Breast epithelium (tissue), 4 donors: Measurements from ENCODE around the gene HAT1. TPM values are rescaled to one million over a fixed set of nuclear protein-coding genes. Genes with fewer than 3 reads are reported as not detected.
"Not testable (repeated sequence)": the region's sequence is repeated elsewhere in the genome, so short reads cannot be mapped to it uniquely, and the experiment has no call there.

Source experiments
- DNase-seq, 2 donors: peaks; one replicate each; pipeline ENCODE4 v3.0.0-alpha.2; 2019; ENCODE audit warnings: low spot score in 2 of 2
- H3K27ac ChIP-seq, 2 donors: fragments of 200-600 bp; sonication (generic) in 1 of 2; one replicate each; pipeline ENCODE4 v1.5.1; 2016 to 2019; ENCODE audit warnings: mild to moderate bottlenecking in 1 of 2
- H3K27me3 ChIP-seq, 2 donors: fragments of 200-600 bp; sonication (generic) in 1 of 2; one replicate each; pipeline versions ENCODE4 v1.5.1 to v1.6.0; 2017 to 2019; ENCODE audit warnings: control low read depth in 1 of 2, mild to moderate bottlenecking in 1 of 2
- H3K36me3 ChIP-seq: fragments of 200-600 bp; one replicate; pipeline ENCODE4 v1.5.1; 2019
- H3K4me1 ChIP-seq, 2 donors: fragments of 200-600 bp; sonication (generic); one replicate each; pipeline ENCODE4 v1.5.1; 2016 to 2019; ENCODE audit warnings: control low read depth in 1 of 2
- H3K4me3 ChIP-seq, 3 donors: fragments of 200-600 bp; sonication (generic); 1 replicate in 2 of 3; 2 replicates in 1 of 3; pipeline ENCODE4 v1.5.1; 2016 to 2019; ENCODE audit warnings: mild to moderate bottlenecking in 3 of 3, moderate library complexity in 2 of 3
- H3K9me3 ChIP-seq, 2 donors: fragments of 200-600 bp; sonication (generic) in 1 of 2; one replicate each; pipeline ENCODE4 v1.5.1; 2016 to 2019; ENCODE audit warnings: control low read depth in 1 of 2
- CTCF ChIP-seq, 3 donors: fragments of 450-650 bp; IDR thresholded peaks; one replicate each; pipeline ENCODE4 v1.5.1; 2016 to 2017; ENCODE audit warnings: antibody characterized with exemption in 3 of 3, mild to moderate bottlenecking in 3 of 3, moderate library complexity in 3 of 3
- POLR2A ChIP-seq: fragments of 450-650 bp; IDR thresholded peaks from one replicate; pipeline ENCODE4 v1.6.1; 2016; ENCODE audit warnings: antibody characterized with exemption, mild to moderate bottlenecking, moderate library complexity
- POLR2AphosphoS5 ChIP-seq, 3 donors: sonication (generic); formaldehyde crosslinking; IDR thresholded peaks; one replicate each; pipeline ENCODE4 v1.6.1; 2017; ENCODE audit warnings: antibody characterized with exemption in 3 of 3
- intact Hi-C: fragments of 100-400 bp; cut with DNase I; formaldehyde crosslinking; loops from one replicate; pipeline ENCODE4 v1.15.1; 2023; ENCODE audit warnings: low total_unique reads
- total RNA-seq, 3 donors: library from RNA; depleted of rRNA; stranded (reverse); fragments of >200 nt; gene quantifications; one replicate each; pipeline ENCODE4 v1.1.0, GENCODE V29; 2016

Gene HAT1
- total RNA-seq, 3 donors from 2014 or later: 24.0 to 53.4 (median 35.4) TPM

- H3K9me3 ChIP-seq: no peaks in the 10 kb centered on the region
Measured at GRCh38 chr2:171985076-171985475, 62.8 kb downstream of the HAT1 start.

GRCh38 chr2:171986778-171987177, 64.5 kb downstream of the HAT1 start:
- no peak for TF ChIP-seq CTCF (IDR thresholded peaks at IDR 0.05)
- TF ChIP-seq POLR2A: no peak
- TF ChIP-seq POLR2AphosphoS5 (IDR thresholded peaks at IDR 0.05): no peak
- no peaks in the 10 kb centered on the region for H3K27me3 ChIP-seq
- H3K4me1 ChIP-seq: no peaks in the 10 kb centered on the region
- H3K27ac ChIP-seq: no peak overlapping the region
- no peak for DNase-seq
- intact Hi-C loops: no loop called here
- H3K9me3 ChIP-seq: no peaks in the 10 kb centered on the region
- no peak overlapping the region for H3K4me3 ChIP-seq
- no peaks in the 10 kb centered on the region for H3K36me3 ChIP-seq

More at GRCh38 chr2:171985076-171985475, 62.8 kb downstream of the HAT1 start:
- no peak for DNase-seq
- Histone ChIP-seq H3K4me1 (no peaks in the 10 kb centered on the region), H3K4me3 (no peak overlapping the region), H3K27me3 (no peaks in the 10 kb centered on the region), H3K36me3 (no peaks in the 10 kb centered on the region), H3K27ac (no peak overlapping the region)
- intact Hi-C loops: no loop called here
- TF ChIP-seq CTCF (IDR thresholded peaks at IDR 0.05) (no peak), POLR2A (no peak), POLR2AphosphoS5 (IDR thresholded peaks at IDR 0.05) (no peak)

GRCh38 chr2:171991027-171991426, 68.8 kb downstream of the HAT1 start:
- Histone ChIP-seq H3K4me1 (no peaks in the 10 kb centered on the region), H3K27ac (no peak overlapping the region), H3K4me3 (no peak overlapping the region), H3K9me3 (no peaks in the 10 kb centered on the region), H3K36me3 (no peaks in the 10 kb centered on the region), H3K27me3 (no peaks in the 10 kb centered on the region)
- TF ChIP-seq CTCF (IDR thresholded peaks at IDR 0.05) (no peak), POLR2A (no peak), POLR2AphosphoS5 (IDR thresholded peaks at IDR 0.05) (no peak)
- no peak for DNase-seq
- intact Hi-C loops: no loop called here

- TF ChIP-seq CTCF (IDR thresholded peaks at IDR 0.05): no peak
- no peak for TF ChIP-seq POLR2AphosphoS5 (IDR thresholded peaks at IDR 0.05)
- no peak for TF ChIP-seq POLR2A
- H3K4me3 ChIP-seq: no peak overlapping the region
- no peak overlapping the region for H3K27ac ChIP-seq
- H3K9me3 ChIP-seq: no peaks in the 10 kb centered on the region
- H3K36me3 ChIP-seq: no peaks in the 10 kb centered on the region
- no peaks in the 10 kb centered on the region for H3K4me1 ChIP-seq
- intact Hi-C loops: no loop called here
- DNase-seq: no peak
- no peaks in the 10 kb centered on the region for H3K27me3 ChIP-seq
Measured at GRCh38 chr2:171995586-171995985, 73.3 kb downstream of the HAT1 start.

- TF ChIP-seq POLR2A (no peak), POLR2AphosphoS5 (IDR thresholded peaks at IDR 0.05) (no peak), CTCF (IDR thresholded peaks at IDR 0.05) (no peak)
- Histone ChIP-seq H3K36me3 (no peaks in the 10 kb centered on the region), H3K4me1 (no peaks in the 10 kb centered on the region), H3K27me3 (no peaks in the 10 kb centered on the region), H3K27ac (no peak overlapping the region), H3K9me3 (no peaks in the 10 kb centered on the region), H3K4me3 (no peak overlapping the region)
- DNase-seq: no peak
- intact Hi-C loops: no loop called here
Measured at GRCh38 chr2:171996021-171996420, 73.8 kb downstream of the HAT1 start.

- intact Hi-C loops: not testable (repeated sequence)
Measured at GRCh38 chr2:171997031-171997430, 74.8 kb downstream of the HAT1 start.

More at GRCh38 chr2:171997031-171997430, 74.8 kb downstream of the HAT1 start:
- H3K27ac ChIP-seq, H3K36me3 ChIP-seq, DNase-seq, H3K27me3 ChIP-seq, H3K4me1 ChIP-seq, H3K9me3 ChIP-seq, H3K4me3 ChIP-seq: not testable (repeated sequence)
